Stomach (tissue), 4 donors: Measurements from ENCODE around the gene NKAIN2.

Experiments used
- POLR2A ChIP-seq, 4 donors: fragments of 450-650 bp; IDR thresholded peaks; one replicate each; pipeline ENCODE4 v1.6.1; 2016; ENCODE audit warnings: antibody characterized with exemption in 4 of 4, control low read depth in 2 of 4, mild to moderate bottlenecking in 1 of 4, moderate library complexity in 1 of 4
- TF ChIP-seq, protein P1 (sequence below), 7 experiments: fragments of 450-650 bp in 4 of 7; fragments of 200-600 bp in 3 of 7; sonication (generic) in 3 of 7; IDR thresholded peaks; one replicate each; pipeline ENCODE4 v1.5.1; 2016 to 2019; ENCODE audit warnings: antibody characterized with exemption in 7 of 7, control low read depth in 2 of 7, mild to moderate bottlenecking in 1 of 7

DNA sequence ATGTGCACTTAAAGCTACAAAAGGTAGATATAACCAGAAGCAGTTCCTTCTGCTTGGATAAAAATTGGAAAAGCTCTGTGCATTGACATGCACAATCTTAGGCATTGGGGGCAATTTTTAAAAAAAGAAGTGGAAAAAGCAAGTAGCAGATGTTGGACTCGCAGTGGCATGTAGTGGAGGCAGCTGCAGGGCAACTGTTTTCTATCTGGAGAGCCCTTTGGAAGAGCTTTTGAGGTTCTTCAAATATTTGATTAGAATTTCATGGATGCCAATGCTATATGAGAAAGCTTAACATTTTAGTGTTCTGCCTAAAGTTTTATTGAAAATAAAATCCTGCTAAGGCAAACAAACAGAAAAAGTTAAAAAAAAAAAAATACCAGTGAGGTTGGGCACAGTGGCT, 770.3 kb downstream of the NKAIN2 start:
- TF ChIP-seq, protein P1, sequence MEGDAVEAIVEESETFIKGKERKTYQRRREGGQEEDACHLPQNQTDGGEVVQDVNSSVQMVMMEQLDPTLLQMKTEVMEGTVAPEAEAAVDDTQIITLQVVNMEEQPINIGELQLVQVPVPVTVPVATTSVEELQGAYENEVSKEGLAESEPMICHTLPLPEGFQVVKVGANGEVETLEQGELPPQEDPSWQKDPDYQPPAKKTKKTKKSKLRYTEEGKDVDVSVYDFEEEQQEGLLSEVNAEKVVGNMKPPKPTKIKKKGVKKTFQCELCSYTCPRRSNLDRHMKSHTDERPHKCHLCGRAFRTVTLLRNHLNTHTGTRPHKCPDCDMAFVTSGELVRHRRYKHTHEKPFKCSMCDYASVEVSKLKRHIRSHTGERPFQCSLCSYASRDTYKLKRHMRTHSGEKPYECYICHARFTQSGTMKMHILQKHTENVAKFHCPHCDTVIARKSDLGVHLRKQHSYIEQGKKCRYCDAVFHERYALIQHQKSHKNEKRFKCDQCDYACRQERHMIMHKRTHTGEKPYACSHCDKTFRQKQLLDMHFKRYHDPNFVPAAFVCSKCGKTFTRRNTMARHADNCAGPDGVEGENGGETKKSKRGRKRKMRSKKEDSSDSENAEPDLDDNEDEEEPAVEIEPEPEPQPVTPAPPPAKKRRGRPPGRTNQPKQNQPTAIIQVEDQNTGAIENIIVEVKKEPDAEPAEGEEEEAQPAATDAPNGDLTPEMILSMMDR (IDR thresholded peaks at IDR 0.05) = no peak
- TF ChIP-seq POLR2A (IDR thresholded peaks at IDR 0.05) = no peak
